ENCODE results near the gene TOM1L2.

TOM1L2 gene

GRCh38 chr17:17798010-17798556, 174.1 kb downstream of the TOM1L2 start:
- DNase-seq: no peak

- no peak for DNase-seq
Observed at GRCh38 chr17:17797119-17797809, 174.9 kb downstream of the TOM1L2 start.

- DNase-seq: no peak
Observed at GRCh38 chr17:17796787-17797061, 175.5 kb downstream of the TOM1L2 start.

- no peak for DNase-seq
Observed at GRCh38 chr17:17795946-17796786, 176.0 kb downstream of the TOM1L2 start.

GRCh38 chr17:17795296-17795695, 176.9 kb downstream of the TOM1L2 start:
- DNase-seq: no peak

GRCh38 chr17:17794382-17794781, 177.8 kb downstream of the TOM1L2 start:
- DNase-seq: no peak
